Parathyroid adenoma (tissue), 2 donors: ENCODE data around the gene GLS.

Source experiments
- H2AFZ ChIP-seq: fragments of 300-600 bp; sonication (generic); one replicate; pipeline ENCODE4 v1.7.0; 2017; ENCODE audit warnings: antibody characterized with exemption, mild to moderate bottlenecking
- H3K27ac ChIP-seq: fragments of 300-600 bp; sonication (generic); one replicate; pipeline ENCODE4 v1.7.0; 2017
- H3K27me3 ChIP-seq: fragments of 300-600 bp; sonication (generic); one replicate; pipeline ENCODE4 v1.7.0; 2017; ENCODE audit warnings: low read length; ENCODE audit not compliant: control insufficient read depth, insufficient read depth
- H3K36me3 ChIP-seq: fragments of 300-600 bp; sonication (generic); one replicate; pipeline ENCODE4 v1.7.0; 2017; ENCODE audit warnings: low read length; ENCODE audit not compliant: control insufficient read depth, insufficient read depth
- H3K4me1 ChIP-seq: fragments of 300-600 bp; sonication (generic); one replicate; pipeline ENCODE4 v1.7.0; 2017; ENCODE audit warnings: control low read depth
- H3K4me2 ChIP-seq: fragments of 300-600 bp; sonication (generic); one replicate; pipeline ENCODE4 v1.7.0; 2017; ENCODE audit warnings: low read length
- H3K4me3 ChIP-seq: fragments of 300-600 bp; sonication (generic); one replicate; pipeline ENCODE4 v1.7.0; 2017; ENCODE audit warnings: low read depth, low read length
- H3K79me2 ChIP-seq: fragments of 300-600 bp; sonication (generic); one replicate; pipeline ENCODE4 v1.7.0; 2017; ENCODE audit warnings: control low read depth
- H3K9ac ChIP-seq: fragments of 300-600 bp; sonication (generic); one replicate; pipeline ENCODE4 v1.7.0; 2017; ENCODE audit warnings: mild to moderate bottlenecking
- H3K9me3 ChIP-seq: fragments of 300-600 bp; sonication (generic); one replicate; pipeline ENCODE4 v1.7.0; 2017; ENCODE audit warnings: low read length; ENCODE audit not compliant: control insufficient read depth
- CTCF ChIP-seq: fragments of 300-600 bp; sonication (generic); IDR thresholded peaks from one replicate; pipeline ENCODE4 v1.7.0; 2017; ENCODE audit warnings: antibody characterized with exemption, mild to moderate bottlenecking
- donor health status: primary hyperparathyroidism.

GLS gene

GRCh38 chr2:190929919-190930318, 49.3 kb downstream of the GLS start:
- H3K36me3 ChIP-seq: peaks cover 2% of the 10 kb centered on the region

GRCh38 chr2:190930411-190930810, 49.8 kb downstream of the GLS start:
- Histone ChIP-seq H3K79me2 (no peaks in the 10 kb centered on the region), H3K9ac (no peak overlapping the region), H3K27me3 (no peaks in the 10 kb centered on the region), H3K36me3 (peaks cover 6% of the 10 kb centered on the region), H3K9me3 (no peaks in the 10 kb centered on the region), H3K4me2 (no peak overlapping the region), H3K4me3 (no peak overlapping the region), H2AFZ (no peak overlapping the region), H3K27ac (peak overlapping the region; percentile 11), H3K4me1 (peaks cover 8% of the 10 kb centered on the region)
- no peak for TF ChIP-seq CTCF

More at GRCh38 chr2:190929919-190930318, 49.3 kb downstream of the GLS start:
- H3K9me3 ChIP-seq: no peaks in the 10 kb centered on the region
- no peak overlapping the region for H3K9ac ChIP-seq
- no peak overlapping the region for H3K4me2 ChIP-seq
- no peak overlapping the region for H3K4me3 ChIP-seq
- H3K27ac ChIP-seq: peak overlapping the region; percentile 11
- no peaks in the 10 kb centered on the region for H3K27me3 ChIP-seq
- H2AFZ ChIP-seq: no peak overlapping the region
- peaks cover 8% of the 10 kb centered on the region for H3K4me1 ChIP-seq
- H3K79me2 ChIP-seq: no peaks in the 10 kb centered on the region
- TF ChIP-seq CTCF: no peak

GRCh38 chr2:190932514-190932913, 51.9 kb downstream of the GLS start:
- Histone ChIP-seq H3K9ac (no peak overlapping the region), H3K4me1 (peaks cover 8% of the 10 kb centered on the region), H3K9me3 (no peaks in the 10 kb centered on the region), H3K4me3 (no peak overlapping the region), H3K4me2 (peak overlapping the region; percentile 21), H3K36me3 (peaks cover 6% of the 10 kb centered on the region), H3K79me2 (no peaks in the 10 kb centered on the region), H3K27me3 (no peaks in the 10 kb centered on the region), H3K27ac (no peak overlapping the region), H2AFZ (no peak overlapping the region)
- no peak for TF ChIP-seq CTCF

- TF ChIP-seq CTCF: no peak
- Histone ChIP-seq H3K79me2 (no peaks in the 10 kb centered on the region), H3K27me3 (no peaks in the 10 kb centered on the region), H2AFZ (no peak overlapping the region), H3K9me3 (no peaks in the 10 kb centered on the region), H3K27ac (no peak overlapping the region), H3K36me3 (peaks cover 6% of the 10 kb centered on the region), H3K9ac (no peak overlapping the region), H3K4me1 (peaks cover 8% of the 10 kb centered on the region), H3K4me2 (no peak overlapping the region), H3K4me3 (no peak overlapping the region)
Observed at GRCh38 chr2:190933361-190933760, 52.7 kb downstream of the GLS start.

- no peak for TF ChIP-seq CTCF
- no peak overlapping the region for H3K27ac ChIP-seq
- H3K4me1 ChIP-seq: peaks cover 8% of the 10 kb centered on the region
- no peak overlapping the region for H3K9ac ChIP-seq
- H3K36me3 ChIP-seq: peaks cover 6% of the 10 kb centered on the region
- no peaks in the 10 kb centered on the region for H3K9me3 ChIP-seq
- no peak overlapping the region for H2AFZ ChIP-seq
- no peaks in the 10 kb centered on the region for H3K27me3 ChIP-seq
- no peak overlapping the region for H3K4me2 ChIP-seq
- H3K4me3 ChIP-seq: no peak overlapping the region
- H3K79me2 ChIP-seq: no peaks in the 10 kb centered on the region
Observed at GRCh38 chr2:190935054-190935453, 54.4 kb downstream of the GLS start.
